Lower leg skin (tissue), 4 donors: ENCODE results near the gene SLC6A18. TPM values are rescaled to one million over a fixed set of nuclear protein-coding genes. Genes with fewer than 3 reads are reported as not detected.
A peak's percentile ranks its signal among the peaks of the same experiment; 100 is the strongest.

Experiments used
- DNase-seq, 2 donors: peaks; one replicate each; pipeline ENCODE4 v3.0.0-alpha.2; 2019; ENCODE audit warnings: low spot score in 2 of 2
- H3K4me3 ChIP-seq: fragments of 200-600 bp; sonication (generic); 2 replicates; pipeline ENCODE4 v1.5.1; 2017; ENCODE audit warnings: mild to moderate bottlenecking, low read depth; ENCODE audit not compliant: poor library complexity, severe bottlenecking
- POLR2A ChIP-seq, 2 donors: fragments of 450-650 bp; IDR thresholded peaks; one replicate each; pipeline ENCODE4 v1.6.1; 2016 to 2017; ENCODE audit warnings: antibody characterized with exemption in 2 of 2, mild to moderate bottlenecking in 1 of 2, moderate library complexity in 1 of 2
- WGBS, 2 donors: methylation state at CpG; one replicate each; pipeline ENCODE4 v1.1.5; 2018; 5-methylcytosine and 5-hydroxymethylcytosine counted together
- intact Hi-C: fragments of 100-400 bp; cut with DNase I; formaldehyde crosslinking; loops from one replicate; pipeline ENCODE4 v1.15.0; 2023; ENCODE audit warnings: low total_unique reads
- total RNA-seq, 4 donors: library from RNA; depleted of rRNA; stranded (reverse); fragments of >200 nt; gene quantifications; one replicate each; pipeline ENCODE4 v1.1.0, GENCODE V29; 2016
- TF ChIP-seq, protein P1 (sequence below), 3 donors: fragments of 450-650 bp; IDR thresholded peaks; one replicate each; pipeline ENCODE4 v1.5.1; 2016; ENCODE audit warnings: antibody characterized with exemption in 3 of 3, mild to moderate bottlenecking in 3 of 3, moderate library complexity in 2 of 3

Gene SLC6A18
- total RNA-seq, 4 donors from 2014 or later = not detected

DNA sequence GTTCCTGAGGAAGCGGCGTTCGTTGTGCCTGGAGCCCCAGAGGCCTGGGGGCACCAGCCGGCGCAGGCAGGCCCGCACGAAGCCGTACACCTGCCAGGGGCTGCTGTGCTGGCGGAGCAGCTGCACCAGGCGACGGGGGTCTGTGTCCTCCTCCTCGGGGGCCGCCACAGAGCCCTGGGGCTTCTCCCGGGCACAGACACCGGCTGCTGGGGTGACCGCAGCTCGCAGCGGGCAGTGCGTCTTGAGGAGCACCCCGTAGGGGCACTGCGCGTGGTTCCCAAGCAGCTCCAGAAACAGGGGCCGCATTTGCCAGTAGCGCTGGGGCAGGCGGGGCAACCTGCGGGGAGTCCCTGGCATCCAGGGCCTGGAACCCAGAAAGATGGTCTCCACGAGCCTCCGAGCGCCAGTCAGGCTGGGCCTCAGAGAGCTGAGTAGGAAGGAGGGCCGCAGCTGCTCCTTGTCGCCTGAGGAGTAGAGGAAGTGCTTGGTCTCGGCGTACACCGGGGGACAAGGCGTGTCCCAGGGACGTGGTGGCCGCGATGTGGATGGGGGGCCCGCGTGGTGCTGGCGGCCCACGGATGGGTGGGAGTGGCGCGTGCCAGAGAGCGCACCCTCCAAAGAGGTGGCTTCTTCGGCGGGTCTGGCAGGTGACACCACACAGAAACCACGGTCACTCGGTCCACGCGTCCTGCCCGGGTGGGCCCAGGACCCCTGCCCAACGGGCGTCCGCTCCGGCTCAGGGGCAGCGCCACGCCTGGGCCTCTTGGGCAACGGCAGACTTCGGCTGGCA is 68.4 kb downstream of the SLC6A18 start:
- TF ChIP-seq, protein P1, sequence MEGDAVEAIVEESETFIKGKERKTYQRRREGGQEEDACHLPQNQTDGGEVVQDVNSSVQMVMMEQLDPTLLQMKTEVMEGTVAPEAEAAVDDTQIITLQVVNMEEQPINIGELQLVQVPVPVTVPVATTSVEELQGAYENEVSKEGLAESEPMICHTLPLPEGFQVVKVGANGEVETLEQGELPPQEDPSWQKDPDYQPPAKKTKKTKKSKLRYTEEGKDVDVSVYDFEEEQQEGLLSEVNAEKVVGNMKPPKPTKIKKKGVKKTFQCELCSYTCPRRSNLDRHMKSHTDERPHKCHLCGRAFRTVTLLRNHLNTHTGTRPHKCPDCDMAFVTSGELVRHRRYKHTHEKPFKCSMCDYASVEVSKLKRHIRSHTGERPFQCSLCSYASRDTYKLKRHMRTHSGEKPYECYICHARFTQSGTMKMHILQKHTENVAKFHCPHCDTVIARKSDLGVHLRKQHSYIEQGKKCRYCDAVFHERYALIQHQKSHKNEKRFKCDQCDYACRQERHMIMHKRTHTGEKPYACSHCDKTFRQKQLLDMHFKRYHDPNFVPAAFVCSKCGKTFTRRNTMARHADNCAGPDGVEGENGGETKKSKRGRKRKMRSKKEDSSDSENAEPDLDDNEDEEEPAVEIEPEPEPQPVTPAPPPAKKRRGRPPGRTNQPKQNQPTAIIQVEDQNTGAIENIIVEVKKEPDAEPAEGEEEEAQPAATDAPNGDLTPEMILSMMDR (IDR thresholded peaks at IDR 0.05) = no peak
- TF ChIP-seq POLR2A (IDR thresholded peaks at IDR 0.05) = no peak
- peak in 1 of 2 donors; percentile 76 for DNase-seq
- intact Hi-C loops = no loop called here
- 91% methylated on average over 44 to 54 of the region's 60 CpGs for WGBS, 2 donors
- no peak overlapping the region for H3K4me3 ChIP-seq

DNA sequence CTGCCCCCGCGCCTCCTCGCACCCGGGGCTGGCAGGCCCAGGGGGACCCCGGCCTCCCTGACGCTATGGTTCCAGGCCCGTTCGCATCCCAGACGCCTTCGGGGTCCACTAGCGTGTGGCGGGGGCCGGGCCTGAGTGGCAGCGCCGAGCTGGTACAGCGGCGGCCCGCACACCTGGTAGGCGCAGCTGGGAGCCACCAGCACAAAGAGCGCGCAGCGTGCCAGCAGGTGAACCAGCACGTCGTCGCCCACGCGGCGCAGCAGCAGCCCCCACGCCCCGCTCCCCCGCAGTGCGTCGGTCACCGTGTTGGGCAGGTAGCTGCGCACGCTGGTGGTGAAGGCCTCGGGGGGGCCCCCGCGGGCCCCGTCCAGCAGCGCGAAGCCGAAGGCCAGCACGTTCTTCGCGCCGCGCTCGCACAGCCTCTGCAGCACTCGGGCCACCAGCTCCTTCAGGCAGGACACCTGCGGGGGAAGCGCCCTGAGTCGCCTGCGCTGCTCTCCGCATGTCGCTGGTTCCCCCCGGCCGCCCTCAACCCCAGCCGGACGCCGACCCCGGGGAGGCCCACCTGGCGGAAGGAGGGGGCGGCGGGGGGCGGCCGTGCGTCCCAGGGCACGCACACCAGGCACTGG is 69.1 kb downstream of the SLC6A18 start:
- intact Hi-C loops = no loop called here
- peak in 1 of 2 donors; percentile 75 for DNase-seq
- 22 to 56% methylated on average over 21 to 31 of the region's 69 CpGs for WGBS, 2 donors
- no peak overlapping the region for H3K4me3 ChIP-seq
- TF ChIP-seq, protein P1 (IDR thresholded peaks at IDR 0.05) = no peak
- TF ChIP-seq POLR2A (IDR thresholded peaks at IDR 0.05) = no peak

DNA sequence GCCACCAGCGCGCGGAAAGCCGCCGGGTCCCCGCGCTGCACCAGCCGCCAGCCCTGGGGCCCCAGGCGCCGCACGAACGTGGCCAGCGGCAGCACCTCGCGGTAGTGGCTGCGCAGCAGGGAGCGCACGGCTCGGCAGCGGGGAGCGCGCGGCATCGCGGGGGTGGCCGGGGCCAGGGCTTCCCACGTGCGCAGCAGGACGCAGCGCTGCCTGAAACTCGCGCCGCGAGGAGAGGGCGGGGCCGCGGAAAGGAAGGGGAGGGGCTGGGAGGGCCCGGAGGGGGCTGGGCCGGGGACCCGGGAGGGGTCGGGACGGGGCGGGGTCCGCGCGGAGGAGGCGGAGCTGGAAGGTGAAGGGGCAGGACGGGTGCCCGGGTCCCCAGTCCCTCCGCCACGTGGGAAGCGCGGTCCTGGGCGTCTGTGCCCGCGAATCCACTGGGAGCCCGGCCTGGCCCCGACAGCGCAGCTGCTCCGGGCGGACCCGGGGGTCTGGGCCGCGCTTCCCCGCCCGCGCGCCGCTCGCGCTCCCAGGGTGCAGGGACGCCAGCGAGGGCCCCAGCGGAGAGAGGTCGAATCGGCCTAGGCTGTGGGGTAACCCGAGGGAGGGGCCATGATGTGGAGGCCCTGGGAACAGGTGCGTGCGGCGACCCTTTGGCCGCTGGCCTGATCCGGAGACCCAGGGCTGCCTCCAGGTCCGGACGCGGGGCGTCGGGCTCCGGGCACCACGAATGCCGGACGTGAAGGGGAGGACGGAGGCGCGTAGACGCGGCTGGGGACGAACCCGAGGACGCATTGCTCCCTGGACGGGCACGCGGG is 69.9 kb downstream of the SLC6A18 start, which contains the start of gene TERT:
TERT (minus strand) TSS at position 234 of the 815 bp plus-strand sequence; CDS start at position 155, 79 bp downstream.
- intact Hi-C loops = no loop called here
- TF ChIP-seq, protein P1 (IDR thresholded peaks at IDR 0.05) = no peak
- no peak for TF ChIP-seq POLR2A (IDR thresholded peaks at IDR 0.05)
- H3K4me3 ChIP-seq = no peak within 1 kb of the TSS
- DNase-seq = peak in 1 of 2 donors; percentile 82
- WGBS, 2 donors = 8% methylated on average over 31 to 38 of the region's 102 CpGs

DNA sequence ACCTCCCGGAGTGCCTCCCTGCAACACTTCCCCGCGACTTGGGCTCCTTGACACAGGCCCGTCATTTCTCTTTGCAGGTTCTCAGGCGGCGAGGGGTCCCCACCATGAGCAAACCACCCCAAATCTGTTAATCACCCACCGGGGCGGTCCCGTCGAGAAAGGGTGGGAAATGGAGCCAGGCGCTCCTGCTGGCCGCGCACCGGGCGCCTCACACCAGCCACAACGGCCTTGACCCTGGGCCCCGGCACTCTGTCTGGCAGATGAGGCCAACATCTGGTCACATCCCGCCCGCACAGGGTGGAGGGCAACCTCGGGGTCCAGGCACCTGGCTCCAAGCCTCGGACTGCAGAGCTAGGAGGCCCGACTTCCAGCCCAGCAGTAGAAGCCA is 70.5 kb downstream of the SLC6A18 start:
- intact Hi-C loops = no loop called here
- 41 to 61% methylated on average over 20 to 21 of the region's 22 CpGs for WGBS, 2 donors
- no peak overlapping the region for H3K4me3 ChIP-seq
- TF ChIP-seq POLR2A (IDR thresholded peaks at IDR 0.05) = no peak
- TF ChIP-seq, protein P1 (IDR thresholded peaks at IDR 0.05) = no peak
- DNase-seq = peak in 1 of 2 donors; percentile 80

Other genes with a start within 250 kb of the SLC6A18 start
- gene NKD2, start 216.6 kb upstream of the SLC6A18 start, total RNA-seq = 1 to 10 TPM; 2.7 to 9.4 (median 3.5) TPM
- 10 to 100 TPM; 10.6 to 32.2 (median 18.1) TPM for gene SLC12A7, start 113.3 kb upstream of the SLC6A18 start, total RNA-seq
- not detected for gene SLC6A19, start 23.8 kb upstream of the SLC6A18 start, total RNA-seq
- gene TERT, start 69.7 kb downstream of the SLC6A18 start, total RNA-seq = under 1 TPM in 2 of 4 donors, not detected in 2; 0.13 to 0.38 TPM
- 100 to 1,000 TPM in 3 of 4 donors, 10 to 100 TPM in 1; 82.8 to 123 (median 102) TPM for gene CLPTM1L, start 119.7 kb downstream of the SLC6A18 start, total RNA-seq
- gene SLC6A3, start 220.1 kb downstream of the SLC6A18 start, total RNA-seq = not detected